GM23338 (cell line): ENCODE results near the gene KCTD14. TPM values are rescaled to one million over a fixed set of nuclear protein-coding genes. Genes with fewer than 3 reads are reported as not detected.
"Not testable (repeated sequence)": the region's sequence is repeated elsewhere in the genome, so short reads cannot be mapped to it uniquely, and the experiment has no call there.

Experiments used
- ATAC-seq: fragments of 200-7000 bp; cut with Tn5 transposase; 3 replicates; pipeline ENCODE4 v1.9.1; 2020
- DNase-seq: peaks from one replicate; pipeline ENCODE4 v3.0.0-alpha.2; 2015; ENCODE audit warnings: low spot score
- H2AFZ ChIP-seq: fragments of 200-600 bp; sonication (generic); 2 replicates; pipeline ENCODE4 v1.8.0; 2016; ENCODE audit warnings: antibody characterized with exemption, mild to moderate bottlenecking, moderate library complexity
- H3F3A ChIP-seq: fragments of 200-600 bp; sonication (generic); replicated peaks from 2 replicates; pipeline ENCODE4 v1.8.0; 2017; ENCODE audit warnings: antibody characterized with exemption, mixed run types, low read depth
- H3K27ac ChIP-seq: fragments of 200-600 bp; sonication (generic); 2 replicates; pipeline ENCODE4 v1.6.1; 2016; ENCODE audit warnings: low read depth
- H3K27me3 ChIP-seq: fragments of 200-600 bp; sonication (generic); 2 replicates; pipeline ENCODE4 v1.8.0; 2016; ENCODE audit warnings: mild to moderate bottlenecking, mixed run types, moderate library complexity; ENCODE audit not compliant: insufficient read depth
- H3K36me3 ChIP-seq: fragments of 200-600 bp; sonication (generic); 2 replicates; pipeline ENCODE4 v1.8.0; 2016; ENCODE audit warnings: mild to moderate bottlenecking; ENCODE audit not compliant: insufficient read depth
- H3K4me1 ChIP-seq: fragments of 200-600 bp; sonication (generic); 2 replicates; pipeline ENCODE4 v1.8.0; 2016; ENCODE audit warnings: mild to moderate bottlenecking, moderate library complexity; ENCODE audit not compliant: insufficient read depth
- H3K4me2 ChIP-seq: fragments of 200-600 bp; sonication (generic); 2 replicates; pipeline ENCODE4 v1.7.1; 2017; ENCODE audit warnings: mixed run types
- H3K4me3 ChIP-seq: fragments of 200-600 bp; sonication (generic); 2 replicates; pipeline ENCODE4 v1.6.1; 2016; ENCODE audit warnings: mixed run types
- H3K79me2 ChIP-seq: fragments of 200-600 bp; sonication (generic); replicated peaks from 2 replicates; pipeline ENCODE4 v1.8.0; 2017; ENCODE audit warnings: mild to moderate bottlenecking; ENCODE audit not compliant: insufficient read depth
- H3K9me2 ChIP-seq: fragments of 200-600 bp; sonication (generic); 2 replicates; pipeline ENCODE4 v1.8.0; 2017; ENCODE audit not compliant: insufficient read depth
- H4K20me1 ChIP-seq: fragments of 200-600 bp; sonication (generic); replicated peaks from 2 replicates; pipeline ENCODE4 v1.8.0; 2017; ENCODE audit warnings: mild to moderate bottlenecking; ENCODE audit not compliant: insufficient read depth
- H3K27ac Mint-ChIP-seq: 2 replicates; pipeline ENCODE4 v1.8.0; 2020; ENCODE audit warnings: inconsistent platforms, mild to moderate bottlenecking, moderate library complexity, mixed read lengths
- H3K27me3 Mint-ChIP-seq: 3 replicates; pipeline ENCODE4 v1.8.0; 2022; ENCODE audit warnings: low read depth, mild to moderate bottlenecking, moderate library complexity, mixed read lengths, inconsistent platforms; ENCODE audit not compliant: insufficient read depth, poor library complexity
- H3K36me3 Mint-ChIP-seq: 3 replicates; pipeline ENCODE4 v1.8.0; 2021; ENCODE audit warnings: low read depth, mild to moderate bottlenecking, inconsistent platforms, moderate library complexity, mixed read lengths
- H3K4me1 Mint-ChIP-seq: 3 replicates; pipeline ENCODE4 v1.8.0; 2020; ENCODE audit warnings: mild to moderate bottlenecking, inconsistent platforms, mixed read lengths
- H3K4me3 Mint-ChIP-seq: 3 replicates; pipeline ENCODE4 v1.8.0; 2021; ENCODE audit warnings: moderate library complexity, mild to moderate bottlenecking, inconsistent platforms, mixed read lengths
- H3K9me3 Mint-ChIP-seq: 3 replicates; pipeline ENCODE4 v1.8.0; 2020; ENCODE audit warnings: moderate library complexity, mild to moderate bottlenecking, inconsistent platforms, mixed read lengths
- EZH2 ChIP-seq: fragments of 200-600 bp; sonication (generic); IDR thresholded peaks from one replicate; pipeline ENCODE4 v1.8.0; 2017; ENCODE audit warnings: antibody characterized with exemption, mild to moderate bottlenecking, low read depth; ENCODE audit not compliant: unreplicated experiment
- NANOG ChIP-seq: IDR thresholded peaks from 2 replicates; pipeline ENCODE4 v1.6.1; 2016; ENCODE audit warnings: antibody characterized with exemption, borderline replicate concordance
- POLR2AphosphoS5 ChIP-seq: IDR thresholded peaks from 2 replicates; pipeline ENCODE4 v1.6.1; 2016; ENCODE audit warnings: antibody characterized with exemption, low read depth
- REST ChIP-seq: IDR thresholded peaks from one replicate; pipeline ENCODE4 v1.6.1; 2018; ENCODE audit warnings: antibody characterized with exemption; ENCODE audit not compliant: unreplicated experiment
- ZNF114 ChIP-seq: fragments of 250-450 bp; sonication (Bioruptor Pico); IDR thresholded peaks from 2 replicates; pipeline ENCODE4 v1.5.0; 2020; ENCODE audit warnings: mild to moderate bottlenecking, moderate library complexity
- polyA plus RNA-seq: library from polyadenylated mRNA; unstranded; fragments of >200 nt; fragmentation: Nextera tagmentation; extraction: Ambion mirVana; gene quantifications from 2 replicates; pipeline ENCODE4 v1.2.1, GENCODE V29; 2016
- total RNA-seq: library from RNA; depleted of rRNA; stranded (reverse); fragments of >200 nt; shearing (Covaris generic); gene quantifications from 2 replicates; pipeline ENCODE4 v1.2.3, GENCODE V29; 2014

KCTD14 gene
- total and polyA plus RNA-seq, 2 experiments from 2014 or later = 5.9 to 19.1 TPM

- not testable (repeated sequence) for H3K4me1 ChIP-seq, ATAC-seq, H3K9me3 Mint-ChIP-seq, H3K79me2 ChIP-seq, H3K4me2 ChIP-seq, H3K4me1 Mint-ChIP-seq, H3K4me3 ChIP-seq, H3K27me3 ChIP-seq, H3F3A ChIP-seq, H2AFZ ChIP-seq, H3K36me3 ChIP-seq, H3K27ac ChIP-seq, H3K4me3 Mint-ChIP-seq, H3K36me3 Mint-ChIP-seq, H3K9me2 ChIP-seq, H3K27ac Mint-ChIP-seq, H4K20me1 ChIP-seq, DNase-seq, H3K27me3 Mint-ChIP-seq
These were observed 36.8 kb upstream of the KCTD14 start for GRCh38 chr11:78059749-78060328.

GRCh38 chr11:78057462-78058055, 34.5 kb upstream of the KCTD14 start:
- no peak overlapping the region for H3K27ac Mint-ChIP-seq

More at GRCh38 chr11:78057462-78058055, 34.5 kb upstream of the KCTD14 start:
- no peak overlapping the region for H3K4me3 ChIP-seq
- H3K27me3 ChIP-seq = no peaks in the 10 kb centered on the region
- no peaks in the 10 kb centered on the region for H3F3A ChIP-seq
- no peaks in the 10 kb centered on the region for H3K36me3 Mint-ChIP-seq
- H3K79me2 ChIP-seq = no peaks in the 10 kb centered on the region
- no peaks in the 10 kb centered on the region for H3K4me1 ChIP-seq
- H3K27me3 Mint-ChIP-seq = peaks cover 2% of the 10 kb centered on the region
- TF ChIP-seq REST (no peak), ZNF114 (CRISPR knock-in tag) (no peak), EZH2 (no peak), POLR2AphosphoS5 (no peak), NANOG (no peak)
- no peaks in the 10 kb centered on the region for H3K9me2 ChIP-seq
- H4K20me1 ChIP-seq = no peaks in the 10 kb centered on the region
- no peaks in the 10 kb centered on the region for H3K4me1 Mint-ChIP-seq
- H3K4me2 ChIP-seq = no peak overlapping the region
- H2AFZ ChIP-seq = no peak overlapping the region
- ATAC-seq (no peak), DNase-seq (no peak)
- H3K4me3 Mint-ChIP-seq = no peak overlapping the region
- no peaks in the 10 kb centered on the region for H3K9me3 Mint-ChIP-seq
- H3K36me3 ChIP-seq = no peaks in the 10 kb centered on the region
- H3K27ac ChIP-seq = no peak overlapping the region
